Tibial nerve (tissue), 4 donors: ENCODE data around the gene CNMD. TPM values are rescaled to one million over a fixed set of nuclear protein-coding genes. Genes with fewer than 3 reads are reported as not detected.
"Not testable (repeated sequence)": the region's sequence is repeated elsewhere in the genome, so short reads cannot be mapped to it uniquely, and the experiment has no call there.

Source experiments
- DNase-seq, 2 donors: peaks; one replicate each; pipeline ENCODE4 v3.0.0-alpha.2; 2019; ENCODE audit warnings: low spot score in 2 of 2
- H3K27ac ChIP-seq, 4 donors: fragments of 200-600 bp; sonication (generic) in 3 of 4; one replicate each; pipeline ENCODE4 v1.5.1; 2017 to 2019; ENCODE audit warnings: mild to moderate bottlenecking in 1 of 4
- H3K27me3 ChIP-seq, 2 donors: fragments of 200-600 bp; sonication (generic) in 1 of 2; one replicate each; pipeline versions ENCODE4 v1.5.1 to v1.6.0; 2017 to 2019
- H3K36me3 ChIP-seq, 3 donors: fragments of 200-600 bp; sonication (generic); one replicate each; pipeline ENCODE4 v1.5.1; 2018 to 2019
- H3K4me1 ChIP-seq, 4 donors: fragments of 200-600 bp; sonication (generic) in 3 of 4; one replicate each; pipeline ENCODE4 v1.5.1; 2017 to 2019
- H3K4me3 ChIP-seq, 4 donors: fragments of 200-600 bp; sonication (generic) in 3 of 4; one replicate each; pipeline ENCODE4 v1.5.1; 2017 to 2019; ENCODE audit warnings: mild to moderate bottlenecking in 1 of 4, moderate library complexity in 1 of 4
- H3K9me3 ChIP-seq, 4 donors: fragments of 200-600 bp; sonication (generic) in 3 of 4; one replicate each; pipeline ENCODE4 v1.5.1; 2017 to 2019
- CTCF ChIP-seq, 5 experiments: fragments of 200-600 bp in 3 of 5; fragments of 450-650 bp in 2 of 5; sonication (generic) in 3 of 5; IDR thresholded peaks; one replicate each; pipeline ENCODE4 v1.5.1; 2016 to 2019; ENCODE audit warnings: antibody characterized with exemption in 5 of 5, mild to moderate bottlenecking in 3 of 5, moderate library complexity in 2 of 5
- EP300 ChIP-seq, 2 donors: sonication (generic); formaldehyde crosslinking; IDR thresholded peaks; one replicate each; pipeline ENCODE4 v1.6.1; 2017; ENCODE audit warnings: antibody characterized with exemption in 2 of 2, mild to moderate bottlenecking in 1 of 2
- POLR2A ChIP-seq, 2 donors: fragments of 450-650 bp; IDR thresholded peaks; one replicate each; pipeline ENCODE4 v1.6.1; 2017; ENCODE audit warnings: antibody characterized with exemption in 2 of 2, mild to moderate bottlenecking in 2 of 2, moderate library complexity in 2 of 2
- WGBS, 2 donors: methylation state at CpG; one replicate each; pipeline ENCODE4 v1.1.5; 2018; 5-methylcytosine and 5-hydroxymethylcytosine counted together
- total RNA-seq, 4 donors: library from RNA; depleted of rRNA; stranded (reverse); fragments of >200 nt; gene quantifications; one replicate each; pipeline ENCODE4 v1.1.0, GENCODE V29; 2016

CNMD gene
- total RNA-seq, 4 donors from 2014 or later: not detected

GRCh38 chr13:52711286-52711685 is 28.3 kb downstream of the CNMD start:
- no peak overlapping the region for H3K4me3 ChIP-seq
- no peak for DNase-seq
- no peaks in the 10 kb centered on the region for H3K9me3 ChIP-seq
- no peaks in the 10 kb centered on the region for H3K36me3 ChIP-seq
- no peak for TF ChIP-seq CTCF (IDR thresholded peaks at IDR 0.05)
- TF ChIP-seq EP300 (IDR thresholded peaks at IDR 0.05): no peak
- no peak for TF ChIP-seq POLR2A (IDR thresholded peaks at IDR 0.05)
- 75 to 79% methylated on average over 3 of the region's 3 CpGs for WGBS, 2 donors
- no peak overlapping the region for H3K27ac ChIP-seq
- H3K27me3 ChIP-seq: peaks cover 0 to 2% of the 10 kb centered on the region in 2 donors
- no peaks in the 10 kb centered on the region for H3K4me1 ChIP-seq

- H3K27ac ChIP-seq, H3K36me3 ChIP-seq, DNase-seq, H3K4me3 ChIP-seq, H3K9me3 ChIP-seq, H3K4me1 ChIP-seq, H3K27me3 ChIP-seq: not testable (repeated sequence)
- 92% methylated on average over 12 of the region's 12 CpGs for WGBS, 2 donors
Observed at GRCh38 chr13:52708266-52708665, 31.4 kb downstream of the CNMD start.

GRCh38 chr13:52707375-52707774 is 32.2 kb downstream of the CNMD start:
- no peaks in the 10 kb centered on the region for H3K9me3 ChIP-seq
- no peak for DNase-seq
- 68 to 100% methylated on average over 1 of the region's 1 CpG for WGBS, 2 donors
- no peak for TF ChIP-seq POLR2A (IDR thresholded peaks at IDR 0.05)
- no peak for TF ChIP-seq EP300 (IDR thresholded peaks at IDR 0.05)
- TF ChIP-seq CTCF (IDR thresholded peaks at IDR 0.05): no peak
- no peak overlapping the region for H3K4me3 ChIP-seq
- no peaks in the 10 kb centered on the region for H3K4me1 ChIP-seq
- peaks cover 0 to 2% of the 10 kb centered on the region in 2 donors for H3K27me3 ChIP-seq
- H3K36me3 ChIP-seq: no peaks in the 10 kb centered on the region
- H3K27ac ChIP-seq: no peak overlapping the region

GRCh38 chr13:52706081-52706480 is 33.5 kb downstream of the CNMD start:
- H3K4me3 ChIP-seq: no peak overlapping the region
- H3K27ac ChIP-seq: no peak overlapping the region
- no peaks in the 10 kb centered on the region for H3K9me3 ChIP-seq
- no peaks in the 10 kb centered on the region for H3K36me3 ChIP-seq
- peaks cover 0 to 2% of the 10 kb centered on the region in 2 donors for H3K27me3 ChIP-seq
- 71 to 79% methylated on average over 3 of the region's 3 CpGs for WGBS, 2 donors
- no peak for DNase-seq
- H3K4me1 ChIP-seq: no peaks in the 10 kb centered on the region
- TF ChIP-seq CTCF (IDR thresholded peaks at IDR 0.05) (no peak), POLR2A (IDR thresholded peaks at IDR 0.05) (no peak), EP300 (IDR thresholded peaks at IDR 0.05) (no peak)

- no peaks in the 10 kb centered on the region for H3K36me3 ChIP-seq
- H3K27me3 ChIP-seq: peaks cover 0 to 2% of the 10 kb centered on the region in 2 donors
- H3K27ac ChIP-seq: no peak overlapping the region
- H3K9me3 ChIP-seq: no peaks in the 10 kb centered on the region
- no peak overlapping the region for H3K4me3 ChIP-seq
- TF ChIP-seq POLR2A (IDR thresholded peaks at IDR 0.05) (no peak), CTCF (IDR thresholded peaks at IDR 0.05) (no peak), EP300 (IDR thresholded peaks at IDR 0.05) (no peak)
- no peaks in the 10 kb centered on the region for H3K4me1 ChIP-seq
- WGBS, 2 donors: 42 to 45% methylated on average over 6 of the region's 6 CpGs
- no peak for DNase-seq
Observed at GRCh38 chr13:52703482-52703881, 36.1 kb downstream of the CNMD start.
